NCI-H1694 (cell line): ENCODE measurements around the gene DDIAS.

Source experiments
- DNase-seq: peaks from one replicate; lab custom pipeline; 2025; lab: John Stamatoyannopoulos, UW

Gene DDIAS

GRCh38 chr11:82972103-82972502 is 70.6 kb downstream of the DDIAS start:
- no peak for DNase-seq

GRCh38 chr11:82974135-82974534 is 72.6 kb downstream of the DDIAS start:
- no peak for DNase-seq

GRCh38 chr11:82974851-82975250 is 73.3 kb downstream of the DDIAS start:
- no peak for DNase-seq

- no peak for DNase-seq
Observed at GRCh38 chr11:82975882-82976281, 74.3 kb downstream of the DDIAS start.

- no peak for DNase-seq
Observed at GRCh38 chr11:82976786-82977185, 75.2 kb downstream of the DDIAS start.

GRCh38 chr11:82978422-82979099 is 77.0 kb downstream of the DDIAS start:
- no peak for DNase-seq

GRCh38 chr11:82979824-82980223 is 78.3 kb downstream of the DDIAS start:
- no peak for DNase-seq

GRCh38 chr11:82980292-82980691 is 78.8 kb downstream of the DDIAS start:
- no peak for DNase-seq

GRCh38 chr11:82980947-82981346 is 79.4 kb downstream of the DDIAS start:
- DNase-seq, result no peak

- DNase-seq, result no peak
Observed at GRCh38 chr11:82981852-82982251, 80.3 kb downstream of the DDIAS start.
